DMS114 treated with DMSO at 0.1 percent for 48 hours (cell line): ENCODE measurements around the gene UNC13A.

Experiments
- DNase-seq: peaks from one replicate; lab custom pipeline; 2025; ENCODE audit not compliant: unreplicated experiment; lab: John Stamatoyannopoulos, UW

Gene UNC13A

DNA sequence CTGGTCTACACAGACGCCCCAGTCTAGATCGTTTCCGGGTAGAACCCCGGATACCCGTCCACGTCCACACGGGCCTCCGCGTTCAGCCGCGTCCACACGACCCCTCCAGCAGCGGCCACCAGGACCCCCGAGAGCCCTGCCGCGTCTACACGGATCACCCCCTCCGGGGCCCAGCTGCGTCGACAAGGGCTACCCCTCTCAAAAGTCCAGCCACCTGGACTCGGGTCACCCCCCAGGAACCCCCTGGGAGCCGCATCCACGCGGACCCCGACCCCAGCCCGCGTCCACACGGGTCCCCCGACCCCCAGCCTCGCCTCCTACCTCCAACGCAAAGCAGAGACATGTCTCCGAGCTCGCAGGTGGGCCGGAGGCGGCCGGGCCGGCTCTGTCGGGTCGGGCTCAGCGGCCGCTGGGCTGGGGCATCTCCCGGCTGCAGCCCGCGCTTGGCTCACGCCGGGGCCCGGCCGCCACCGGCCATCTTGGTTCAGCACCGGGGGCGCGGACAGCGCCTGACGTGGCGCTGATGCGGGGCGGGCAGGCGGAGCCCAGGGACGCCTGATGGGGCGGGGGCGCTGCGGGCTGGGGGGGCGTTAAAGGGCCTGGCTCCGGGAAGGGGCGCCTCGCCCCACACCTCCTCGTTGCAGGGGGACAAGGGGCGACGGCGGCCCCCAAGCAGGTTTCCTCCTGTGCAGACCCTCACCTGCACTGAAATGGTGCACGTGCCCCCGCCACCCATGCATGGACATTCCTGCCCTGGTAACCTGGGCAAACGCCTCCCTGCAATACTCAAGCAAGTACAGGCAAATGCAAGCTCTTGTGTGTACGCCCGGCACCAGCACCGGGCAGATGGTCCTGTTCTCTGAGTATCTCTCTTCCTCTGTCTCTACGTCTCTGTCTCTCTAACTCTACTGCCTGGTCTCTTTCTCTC lies at the start of gene UNC13A:
UNC13A (minus strand) TSS at position 498 of the 928 bp plus-strand sequence; CDS start at position 343, 155 bp downstream.
- DNase-seq: no peak

DNA sequence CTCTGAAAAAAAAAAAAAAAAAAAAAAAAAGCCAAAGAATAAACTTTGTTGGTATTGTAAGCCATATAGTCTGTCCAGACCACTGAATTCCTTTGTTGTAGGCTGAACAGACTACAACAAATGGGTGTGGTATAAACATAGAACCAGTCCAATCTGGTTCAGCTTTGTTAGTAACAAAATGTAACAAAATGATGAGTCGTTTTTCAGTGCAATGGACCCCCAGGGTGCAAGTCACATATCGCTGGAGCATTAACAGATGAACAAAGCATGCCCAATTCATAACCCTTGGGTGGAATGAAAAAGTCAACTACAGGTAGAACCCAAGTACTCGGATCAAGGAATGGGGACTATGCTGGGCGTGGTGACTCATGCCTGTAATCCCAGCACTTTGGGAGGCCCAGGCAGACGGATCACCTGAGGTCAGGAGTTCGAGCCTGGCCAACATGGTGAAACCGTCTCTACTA lies 49.6 kb upstream of the UNC13A start:
- DNase-seq: no peak

GRCh38 chr19:17735410-17735809 lies 47.3 kb upstream of the UNC13A start:
- DNase-seq: no peak

- no peak for DNase-seq
Measured at GRCh38 chr19:17734146-17734545, 46.0 kb upstream of the UNC13A start.

DNA sequence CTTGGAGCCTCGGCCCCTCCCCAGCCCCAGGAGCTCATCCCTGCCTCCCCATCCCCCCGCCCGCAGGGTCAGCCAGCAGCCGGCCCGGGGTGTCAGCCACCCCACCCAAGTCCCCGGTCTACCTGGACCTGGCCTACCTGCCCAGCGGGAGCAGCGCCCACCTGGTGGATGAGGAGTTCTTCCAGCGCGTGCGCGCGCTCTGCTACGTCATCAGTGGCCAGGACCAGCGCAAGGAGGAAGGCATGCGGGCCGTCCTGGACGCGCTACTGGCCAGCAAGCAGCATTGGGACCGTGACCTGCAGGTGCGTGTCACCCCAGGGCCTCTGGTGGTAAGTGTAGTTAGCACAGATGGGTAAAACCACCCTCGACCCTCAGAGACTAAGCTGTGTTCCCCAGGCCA lies 45.0 kb upstream of the UNC13A start:
- no peak for DNase-seq

GRCh38 chr19:17727843-17728242 lies 39.7 kb upstream of the UNC13A start:
- DNase-seq: no peak

DNA sequence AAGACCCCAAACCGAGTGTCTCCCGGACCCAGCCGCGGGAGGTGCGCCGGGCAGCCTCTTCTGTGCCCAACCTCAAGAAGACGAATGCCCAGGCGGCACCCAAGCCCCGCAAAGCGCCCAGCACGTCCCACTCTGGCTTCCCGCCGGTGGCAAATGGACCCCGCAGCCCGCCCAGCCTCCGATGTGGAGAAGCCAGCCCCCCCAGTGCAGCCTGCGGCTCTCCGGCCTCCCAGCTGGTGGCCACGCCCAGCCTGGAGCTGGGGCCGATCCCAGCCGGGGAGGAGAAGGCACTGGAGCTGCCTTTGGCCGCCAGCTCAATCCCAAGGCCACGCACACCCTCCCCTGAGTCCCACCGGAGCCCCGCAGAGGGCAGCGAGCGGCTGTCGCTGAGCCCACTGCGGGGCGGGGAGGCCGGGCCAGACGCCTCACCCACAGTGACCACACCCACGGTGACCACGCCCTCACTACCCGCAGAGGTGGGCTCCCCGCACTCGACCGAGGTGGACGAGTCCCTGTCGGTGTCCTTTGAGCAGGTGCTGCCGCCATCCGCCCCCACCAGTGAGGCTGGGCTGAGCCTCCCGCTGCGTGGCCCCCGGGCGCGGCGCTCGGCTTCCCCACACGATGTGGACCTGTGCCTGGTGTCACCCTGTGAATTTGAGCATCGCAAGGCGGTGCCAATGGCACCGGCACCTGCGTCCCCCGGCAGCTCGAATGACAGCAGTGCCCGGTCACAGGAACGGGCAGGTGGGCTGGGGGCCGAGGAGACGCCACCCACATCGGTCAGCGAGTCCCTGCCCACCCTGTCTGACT lies 39.0 kb upstream of the UNC13A start:
- no peak for DNase-seq

DNA sequence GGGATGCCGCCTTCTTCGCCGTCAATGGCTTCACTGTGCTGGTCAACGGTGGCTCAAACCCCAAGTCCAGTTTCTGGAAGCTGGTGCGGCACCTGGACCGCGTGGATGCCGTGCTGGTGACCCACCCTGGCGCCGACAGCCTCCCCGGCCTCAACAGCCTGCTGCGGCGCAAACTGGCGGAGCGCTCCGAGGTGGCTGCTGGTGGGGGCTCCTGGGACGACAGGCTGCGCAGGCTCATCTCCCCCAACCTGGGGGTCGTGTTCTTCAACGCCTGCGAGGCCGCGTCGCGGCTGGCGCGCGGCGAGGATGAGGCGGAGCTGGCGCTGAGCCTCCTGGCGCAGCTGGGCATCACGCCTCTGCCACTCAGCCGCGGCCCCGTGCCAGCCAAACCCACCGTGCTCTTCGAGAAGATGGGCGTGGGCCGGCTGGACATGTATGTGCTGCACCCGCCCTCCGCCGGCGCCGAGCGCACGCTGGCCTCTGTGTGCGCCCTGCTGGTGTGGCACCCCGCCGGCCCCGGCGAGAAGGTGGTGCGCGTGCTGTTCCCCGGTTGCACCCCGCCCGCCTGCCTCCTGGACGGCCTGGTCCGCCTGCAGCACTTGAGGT lies 38.1 kb upstream of the UNC13A start:
- DNase-seq: no peak

GRCh38 chr19:17725422-17726078 lies 37.4 kb upstream of the UNC13A start:
- DNase-seq: no peak

- no peak for DNase-seq
Measured at GRCh38 chr19:17724655-17725054, 36.5 kb upstream of the UNC13A start.

DNA sequence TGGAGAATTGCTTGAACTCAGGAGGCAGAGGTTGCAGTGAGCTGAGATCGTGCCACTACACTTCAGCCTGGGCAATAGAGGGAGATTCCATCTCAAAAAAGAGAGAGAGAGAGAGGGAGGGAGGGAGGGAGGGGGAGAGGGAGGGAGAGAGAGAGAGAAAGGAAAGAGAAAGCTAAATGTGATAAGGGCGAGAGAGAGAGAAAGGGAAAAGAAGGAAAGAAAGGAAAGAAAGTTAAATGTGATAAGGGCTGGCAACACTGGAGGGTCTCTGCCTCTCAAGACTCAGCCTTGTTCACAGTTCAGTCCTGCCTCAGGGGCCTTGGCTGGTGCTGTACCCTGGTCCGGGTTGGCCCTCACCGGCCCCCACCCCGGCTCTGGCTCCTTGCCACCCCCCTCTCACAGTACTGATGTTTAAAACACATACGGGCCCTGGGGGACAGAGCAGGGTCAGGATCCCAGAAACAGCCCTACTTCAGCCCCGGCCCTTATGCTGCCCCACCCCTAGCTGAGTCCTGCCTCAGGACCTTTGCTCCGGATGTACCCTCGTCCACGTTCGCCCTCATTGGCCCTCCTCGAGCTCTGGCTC lies 34.6 kb upstream of the UNC13A start:
- DNase-seq: no peak

DNA sequence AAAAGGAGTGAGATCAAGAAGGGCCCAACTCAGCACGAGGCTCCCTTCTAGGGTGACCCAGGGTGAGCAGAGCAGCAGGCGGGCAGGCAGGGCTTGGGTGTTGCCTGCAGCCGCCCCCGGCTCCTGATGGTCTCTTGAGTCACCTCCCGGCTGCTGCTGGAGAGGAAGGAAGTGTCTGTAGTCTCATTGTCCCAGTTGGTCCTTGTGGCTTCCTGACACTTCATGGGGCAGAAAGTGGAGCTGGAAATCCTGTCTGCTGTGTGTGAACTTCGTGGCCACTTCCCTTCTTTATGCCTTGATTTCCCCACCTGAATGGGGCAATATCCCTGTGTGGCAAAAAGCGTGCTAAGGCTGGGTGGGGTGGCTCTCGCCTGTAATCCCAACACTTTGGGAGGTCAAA lies 33.7 kb upstream of the UNC13A start:
- no peak for DNase-seq

GRCh38 chr19:17721111-17721628 lies 33.0 kb upstream of the UNC13A start:
- no peak for DNase-seq

DNA sequence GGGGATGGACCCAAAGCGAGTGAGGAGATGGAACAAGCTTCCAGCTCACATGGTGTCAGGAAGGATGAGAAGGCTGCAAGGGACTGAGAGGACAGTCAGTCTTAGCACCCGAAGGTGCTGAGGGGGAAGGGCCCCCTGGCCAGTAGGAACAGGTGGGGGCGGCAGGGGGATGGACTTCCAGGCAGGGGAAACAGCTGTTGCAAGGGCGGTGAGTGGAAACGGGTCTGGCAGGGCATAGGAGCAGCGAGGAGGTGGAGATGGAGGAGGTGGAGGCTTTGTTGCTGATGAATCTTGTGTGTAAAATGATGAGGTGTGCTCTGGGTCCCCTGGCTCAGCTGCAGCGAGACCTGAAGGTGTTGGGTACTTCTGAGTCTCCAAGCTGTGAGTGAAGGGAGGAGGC lies 32.3 kb upstream of the UNC13A start:
- DNase-seq: no peak

DNA sequence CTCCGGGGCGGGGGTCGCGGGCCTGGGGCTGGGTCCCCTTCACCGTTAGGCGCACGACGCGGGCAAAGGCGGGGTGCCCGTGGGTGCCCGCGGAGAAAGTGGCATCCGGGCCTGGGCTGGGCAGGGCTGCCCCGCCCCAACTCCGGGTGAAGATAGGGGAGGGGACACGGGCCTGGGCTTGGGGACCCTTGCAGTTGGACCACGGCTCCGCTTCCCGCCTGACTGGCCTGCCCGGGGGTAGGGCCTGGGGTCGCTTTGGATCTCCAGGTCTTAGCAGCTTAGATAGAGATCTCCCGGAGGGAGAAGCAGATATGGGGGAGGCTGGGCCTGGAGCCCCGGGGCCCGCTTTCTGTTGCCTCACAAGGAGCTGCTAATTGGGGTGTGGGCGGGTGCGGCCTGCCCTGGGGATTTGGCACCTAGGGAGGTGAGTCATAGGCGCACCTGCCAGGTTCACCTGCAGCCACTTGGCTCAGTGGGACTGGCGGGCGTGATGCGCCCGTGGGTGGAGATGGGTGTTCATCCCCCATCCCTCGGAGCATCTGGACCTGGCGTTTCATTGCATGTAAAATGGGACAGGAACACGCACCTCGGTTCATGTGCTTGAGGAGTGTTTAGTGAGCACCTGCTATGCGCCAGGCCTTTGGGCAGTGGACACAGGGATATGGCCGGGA lies 31.7 kb upstream of the UNC13A start:
- DNase-seq: no peak

DNA sequence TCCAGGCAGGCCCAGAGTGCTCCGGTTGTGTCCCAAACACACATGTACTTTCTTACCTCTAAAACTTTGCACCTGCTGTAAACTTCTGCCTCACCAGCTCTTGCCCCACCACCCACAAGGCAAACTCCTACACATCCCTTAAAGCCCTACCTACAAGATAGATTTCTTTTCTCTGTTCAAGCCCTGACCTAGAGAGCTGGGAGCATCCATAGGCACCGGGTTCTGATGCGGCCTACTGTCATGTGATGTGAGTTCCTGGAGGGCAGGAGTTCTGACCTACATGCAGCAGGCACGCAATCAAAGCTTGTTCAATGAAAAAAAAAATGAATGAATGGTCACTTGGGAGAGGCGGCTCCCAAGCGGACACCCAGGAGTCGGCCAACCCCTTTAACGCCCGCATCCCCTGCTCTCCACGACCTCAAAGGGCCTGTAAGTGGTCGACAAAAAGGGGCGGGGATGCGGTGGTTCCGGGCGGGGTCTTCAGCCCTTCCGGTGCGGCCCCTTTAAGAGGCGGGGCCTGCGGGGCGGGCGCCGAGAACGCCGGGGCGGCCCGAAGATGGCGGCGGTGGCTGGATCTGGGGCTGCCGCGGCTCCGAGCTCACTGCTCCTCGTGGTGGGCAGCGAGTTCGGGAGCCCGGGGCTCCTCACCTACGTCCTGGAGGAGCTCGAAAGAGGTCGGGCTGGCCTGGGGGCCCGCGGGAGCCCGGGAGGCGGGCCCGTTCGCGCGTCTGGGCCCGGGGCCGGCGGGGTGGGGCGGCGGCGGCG lies 31.0 kb upstream of the UNC13A start, which contains the start of gene MAP1S:
MAP1S (plus strand) TSS at position 534 of the 765 bp plus-strand sequence; CDS start at position 557, 23 bp downstream.
- peak; percentile 67 for DNase-seq

- no peak for DNase-seq
Measured at GRCh38 chr19:17718550-17718946, 30.4 kb upstream of the UNC13A start.

DNA sequence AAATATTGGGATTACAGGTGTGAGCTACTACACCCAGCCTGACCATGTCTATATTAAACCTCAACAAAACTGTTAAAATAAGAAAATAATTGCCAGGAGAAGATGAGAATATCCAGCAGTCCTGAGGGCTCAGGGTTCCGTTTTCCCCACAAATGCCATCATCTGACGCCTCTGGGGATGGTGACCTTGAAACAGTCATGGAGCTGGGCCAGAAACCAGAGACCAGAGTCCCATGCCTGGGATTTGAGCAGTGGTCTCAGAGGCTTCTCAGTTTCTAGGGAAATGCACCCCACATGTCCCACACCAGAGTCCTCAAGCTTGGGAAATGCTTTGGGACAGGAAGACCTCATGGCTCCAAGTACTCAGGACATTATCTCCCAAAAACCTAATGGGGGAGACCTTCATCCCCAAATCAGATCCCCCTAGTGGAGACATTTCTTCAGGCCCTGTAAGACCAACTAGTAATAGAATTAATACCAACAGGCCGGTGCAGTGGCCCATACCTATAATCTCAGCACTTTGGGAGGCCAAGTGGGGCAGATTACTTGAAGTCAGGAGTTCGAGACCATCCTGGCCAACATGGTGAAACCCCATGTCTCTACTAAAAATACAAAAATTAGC lies 28.3 kb upstream of the UNC13A start:
- DNase-seq: no peak
